ENCODE data around the gene GJC1. TPM values are rescaled to one million over a fixed set of nuclear protein-coding genes. Genes with fewer than 3 reads are reported as not detected.

Gene GJC1
- total and polyA plus RNA-seq, 9 of the 15 experiments (the other 6 are each of a cell fraction or from before 2014, with no cell fraction given): 0.04 to 1.4 (median 0.18) TPM; not detected in 1

- TF ChIP-seq E2F6 (IDR thresholded peaks at IDR 0.05; ENCODE audit: borderline replicate concordance in 1 of 2, extremely low read depth in 1 of 2, insufficient read depth in 1 of 2, insufficient read length in 1 of 2, low read depth in 1 of 2, low read length in 1 of 2, poor library complexity in 1 of 2, severe bottlenecking in 1 of 2) (peak; percentile 30 to 71), ZBTB9 (CRISPR knock-in tag; IDR thresholded peaks at IDR 0.05) (no peak)
These were observed 55.6 kb downstream of the GJC1 start (continued) for GRCh38 chr17:44774271-44775135.

DNA sequence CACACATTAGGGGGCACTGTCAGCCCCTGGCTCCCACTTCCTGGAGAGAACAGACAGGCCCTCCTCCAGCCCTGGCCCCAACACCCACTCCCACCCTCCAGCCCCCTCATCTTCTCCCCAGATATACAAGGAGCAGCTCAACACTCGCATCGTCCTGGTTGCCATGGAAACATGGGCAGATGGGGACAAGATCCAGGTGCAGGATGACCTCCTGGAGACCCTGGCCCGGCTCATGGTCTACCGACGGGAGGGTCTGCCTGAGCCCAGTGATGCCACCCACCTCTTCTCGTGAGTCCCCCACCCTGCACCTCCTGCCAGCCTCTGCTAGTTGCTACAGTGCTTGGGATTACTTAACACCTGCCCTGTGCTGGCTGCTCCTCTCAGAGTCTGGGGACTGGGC, 56.9 kb downstream of the GJC1 start:
- no peak overlapping the region for H3K27ac ChIP-seq (ENCODE audit: extremely low read depth, low read depth, low read length)
- peaks cover 5% of the 10 kb centered on the region for H4K20me1 ChIP-seq (replicated peaks; ENCODE audit: control insufficient read depth, insufficient read depth, low read length)
- H3K79me2 ChIP-seq (ENCODE audit: control insufficient read depth, insufficient read depth, low read length): no peaks in the 10 kb centered on the region
- 1% methylated on average over 6 of the region's 6 CpGs for WGBS (ENCODE audit: insufficient coverage, low coverage, missing lambda C conversion rate)
- POLR2A ChIA-PET: interaction anchor here (0.5 to 1.7 kb wide), 4 partner anchors 13 to 375 kb away, joined by 3 to 5 read pairs (median 3); partner anchors contain the start of gene HEXIM1
- no peaks in the 10 kb centered on the region for H3K9me3 ChIP-seq (replicated peaks; ENCODE audit: control insufficient read depth, insufficient read depth, low read depth, low read length)
- intact Hi-C loops (cut with micrococcal nuclease) (loop anchor here (10.0 kb wide), 2 partner anchors 238 to 242 kb away; no protein-coding TSS in a partner anchor), in situ Hi-C loops (cut with MboI) (loop anchor here (10.0 kb wide), 1 partner anchor 242 kb away; no protein-coding TSS in a partner anchor)
- CTCF ChIA-PET (ENCODE audit: low intra/inter-chr PET ratio): interaction anchor here (2.8 kb wide), 1 partner anchor 90 kb away, joined by 24 read pairs; no protein-coding TSS in a partner anchor
- TF ChIP-seq HINFP (tag; conservative IDR thresholded peaks at IDR 0.05; ENCODE audit: low read depth) (no peak), RBM25 (IDR thresholded peaks at IDR 0.05; ENCODE audit: low read depth, low read length, severe bottlenecking) (no peak), CBX5 (IDR thresholded peaks at IDR 0.05; ENCODE audit: borderline replicate concordance, low read depth) (no peak), ZNF277 (CRISPR knock-in tag; IDR thresholded peaks at IDR 0.05; ENCODE audit: borderline replicate concordance) (no peak), RFX1 (IDR thresholded peaks at IDR 0.05) (peak; percentile 87), NCOR1 (IDR thresholded peaks at IDR 0.05) (no peak)
- TF ChIP-seq, protein P1, sequence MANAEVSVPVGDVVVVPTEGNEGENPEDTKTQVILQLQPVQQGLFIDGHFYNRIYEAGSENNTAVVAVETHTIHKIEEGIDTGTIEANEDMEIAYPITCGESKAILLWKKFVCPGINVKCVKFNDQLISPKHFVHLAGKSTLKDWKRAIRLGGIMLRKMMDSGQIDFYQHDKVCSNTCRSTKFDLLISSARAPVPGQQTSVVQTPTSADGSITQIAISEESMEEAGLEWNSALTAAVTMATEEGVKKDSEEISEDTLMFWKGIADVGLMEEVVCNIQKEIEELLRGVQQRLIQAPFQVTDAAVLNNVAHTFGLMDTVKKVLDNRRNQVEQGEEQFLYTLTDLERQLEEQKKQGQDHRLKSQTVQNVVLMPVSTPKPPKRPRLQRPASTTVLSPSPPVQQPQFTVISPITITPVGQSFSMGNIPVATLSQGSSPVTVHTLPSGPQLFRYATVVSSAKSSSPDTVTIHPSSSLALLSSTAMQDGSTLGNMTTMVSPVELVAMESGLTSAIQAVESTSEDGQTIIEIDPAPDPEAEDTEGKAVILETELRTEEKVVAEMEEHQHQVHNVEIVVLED (CRISPR knock-in tag; IDR thresholded peaks at IDR 0.05): no peak
- DNase-seq (ENCODE audit: extremely low read depth in 1 of 4, low spot score in 3 of 4): no peak
- H3K9ac ChIP-seq (ENCODE audit: insufficient read depth in 1 of 2, low read depth in 2 of 2, low read length in 2 of 2): no peak overlapping the region
- H2AFZ ChIP-seq (ENCODE audit: low read depth, low read length): no peak overlapping the region
- no peak for FAIRE-seq
- H3K4me1 ChIP-seq (replicated peaks in 1 of 2; ENCODE audit: control insufficient read depth in 2 of 2, insufficient read depth in 2 of 2, low read length in 2 of 2): peaks cover 6 to 67% of the 10 kb centered on the region in 2 experiments; a peak in 3 of 5 replicates
- H3K4me2 ChIP-seq (ENCODE audit: insufficient read depth, low read length): no peak overlapping the region
- no peaks in the 10 kb centered on the region for H3K36me3 ChIP-seq (ENCODE audit: control insufficient read depth, insufficient read depth, low read length)
- H3K4me3 ChIP-seq: no peak overlapping the region
- H3K9me1 ChIP-seq (ENCODE audit: control insufficient read depth, insufficient read depth, low read length): no peaks in the 10 kb centered on the region
- H3K27me3 ChIP-seq (ENCODE audit: control insufficient read depth in 2 of 2, insufficient read depth in 2 of 2, low read length in 2 of 2): peaks cover 2 to 24% of the 10 kb centered on the region in 2 experiments; a peak in 3 of 5 replicates
- no peak for ATAC-seq
- BruUV-seq (replicated peaks): no TSS peak
